ENCODE measurements around the gene KIAA0586.

KIAA0586 gene

GRCh38 chr14:58598804-58599525, 171.4 kb downstream of the KIAA0586 start:
- no peak for DNase-seq

GRCh38 chr14:58599707-58600106, 172.2 kb downstream of the KIAA0586 start:
- DNase-seq = no peak

All from C1 segment of cervical spinal cord (tissue), 14 donors.